ENCODE measurements around the gene DPYSL3.

Gene DPYSL3

GRCh38 chr5:147361441-147362175 lies 148.3 kb downstream of the DPYSL3 start:
- TF ChIP-seq CTCF (IDR thresholded peaks at IDR 0.05; ENCODE audit: low read length, missing control alignments) = no peak
- DNase-seq (ENCODE audit: low read depth) = no peak
- H3K4me3 ChIP-seq (replicated peaks; ENCODE audit: low read depth, low read length) = no peak overlapping the region

DNA sequence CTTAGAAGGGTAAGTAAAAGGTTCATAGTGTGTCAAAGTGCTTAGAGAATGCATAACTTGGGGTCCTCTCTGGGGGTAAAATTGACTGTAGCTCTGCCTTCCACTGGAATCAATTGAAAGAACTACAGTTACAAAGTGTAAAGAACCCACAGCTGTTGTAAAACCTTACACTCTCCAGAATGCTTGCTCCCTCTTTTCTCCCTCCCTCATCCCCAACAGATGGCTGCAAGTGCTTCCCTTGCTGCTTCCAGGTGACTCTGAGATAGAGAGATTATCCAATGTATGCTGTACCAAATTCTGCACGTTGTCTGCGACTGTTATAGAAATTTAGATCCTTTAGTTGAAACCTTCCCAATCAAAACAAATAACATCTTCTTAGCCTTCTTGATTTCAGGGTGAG lies 149.1 kb downstream of the DPYSL3 start:
- no peak for TF ChIP-seq CTCF (IDR thresholded peaks at IDR 0.05; ENCODE audit: low read length, missing control alignments)
- H3K4me3 ChIP-seq (replicated peaks; ENCODE audit: low read depth, low read length) = no peak overlapping the region
- no peak for DNase-seq (ENCODE audit: low read depth)

DNA sequence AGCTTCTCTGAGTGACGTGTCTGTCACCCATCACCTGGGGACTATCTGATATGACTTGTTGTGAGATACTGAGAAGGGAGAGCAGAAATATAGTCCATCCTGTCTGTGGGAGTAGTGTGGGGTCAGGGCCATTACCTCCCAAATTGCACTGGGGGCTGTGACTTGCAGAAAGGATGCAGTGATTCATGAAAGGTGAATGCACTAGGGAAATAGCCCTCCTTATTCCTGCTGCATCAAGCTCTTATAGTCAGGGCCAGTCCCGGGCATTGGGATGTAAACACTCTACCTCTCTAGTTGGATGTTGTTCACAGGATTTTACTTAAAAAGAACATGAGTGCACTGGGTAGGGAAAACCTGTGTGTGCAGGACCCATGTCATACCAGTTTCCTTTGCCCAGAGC lies 150.3 kb downstream of the DPYSL3 start:
- TF ChIP-seq CTCF (IDR thresholded peaks at IDR 0.05; ENCODE audit: low read length, missing control alignments) = no peak
- no peak for DNase-seq (ENCODE audit: low read depth)
- H3K4me3 ChIP-seq (replicated peaks; ENCODE audit: low read depth, low read length) = no peak overlapping the region

GRCh38 chr5:147359101-147359500 lies 150.8 kb downstream of the DPYSL3 start:
- TF ChIP-seq CTCF (IDR thresholded peaks at IDR 0.05; ENCODE audit: low read length, missing control alignments) = no peak
- no peak for DNase-seq (ENCODE audit: low read depth)
- no peak overlapping the region for H3K4me3 ChIP-seq (replicated peaks; ENCODE audit: low read depth, low read length)

- DNase-seq (ENCODE audit: low read depth) = no peak
- no peak for TF ChIP-seq CTCF (IDR thresholded peaks at IDR 0.05; ENCODE audit: low read length, missing control alignments)
- no peak overlapping the region for H3K4me3 ChIP-seq (replicated peaks; ENCODE audit: low read depth, low read length)
Observed at GRCh38 chr5:147349241-147349640, 160.6 kb downstream of the DPYSL3 start.

DNA sequence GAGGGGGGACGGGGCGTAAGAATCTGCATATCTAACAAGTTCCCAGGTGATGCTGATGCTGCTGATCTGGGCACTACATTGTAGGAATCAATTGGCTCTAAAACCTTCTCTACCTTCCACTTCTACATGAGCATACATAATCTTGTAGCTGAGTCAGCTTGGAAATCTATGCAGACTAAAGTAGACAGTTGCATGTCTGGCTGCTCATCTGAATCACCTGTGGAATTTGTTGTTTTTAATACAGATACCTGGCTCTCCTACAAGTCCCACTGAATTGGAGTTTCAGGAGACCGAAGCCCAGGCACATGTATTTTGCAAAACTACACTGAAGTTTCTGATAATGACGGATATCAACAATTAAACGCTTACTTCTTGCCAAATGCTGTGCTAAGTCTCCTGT lies 161.4 kb downstream of the DPYSL3 start:
- no peak overlapping the region for H3K4me3 ChIP-seq (replicated peaks; ENCODE audit: low read depth, low read length)
- no peak for TF ChIP-seq CTCF (IDR thresholded peaks at IDR 0.05; ENCODE audit: low read length, missing control alignments)
- no peak for DNase-seq (ENCODE audit: low read depth)

DNA sequence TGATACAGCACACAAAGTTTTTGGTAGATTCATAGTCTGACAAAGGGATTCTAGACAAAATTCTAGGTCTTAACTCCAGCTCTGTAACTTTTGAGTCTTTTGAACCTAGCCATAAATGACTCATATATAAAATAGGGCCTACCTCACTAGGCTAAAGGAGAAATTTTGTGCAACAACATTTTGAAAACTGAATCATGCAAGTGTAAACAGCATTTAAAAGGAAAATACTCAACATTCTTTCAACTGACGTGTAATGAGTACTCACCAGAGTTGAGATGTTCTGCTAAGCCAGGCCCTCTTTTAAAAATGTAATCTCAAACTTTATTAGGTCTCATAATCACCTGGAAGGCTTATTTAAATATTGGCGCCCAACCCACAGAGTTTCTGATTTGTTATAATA lies 161.8 kb downstream of the DPYSL3 start:
- H3K4me3 ChIP-seq (replicated peaks; ENCODE audit: low read depth, low read length) = no peak overlapping the region
- peak; percentile 7 for DNase-seq (ENCODE audit: low read depth)
- no peak for TF ChIP-seq CTCF (IDR thresholded peaks at IDR 0.05; ENCODE audit: low read length, missing control alignments)

All from fibroblast of pulmonary artery (primary cell).